AG09319 (cell line): ENCODE measurements around the gene SDHAF1.

ENCODE experiments used
- DNase-seq: peaks from one replicate; pipeline ENCODE4 v3.0.0-alpha.2; 2010; ENCODE audit warnings: low read depth; ENCODE audit errors: extremely low read depth
- TF ChIP-seq, protein P1 (sequence below): IDR thresholded peaks from 2 replicates; pipeline ENCODE4 v1.5.1; 2011; ENCODE audit warnings: low read depth, mild to moderate bottlenecking, inconsistent platforms, low read length, moderate library complexity

Gene SDHAF1

DNA sequence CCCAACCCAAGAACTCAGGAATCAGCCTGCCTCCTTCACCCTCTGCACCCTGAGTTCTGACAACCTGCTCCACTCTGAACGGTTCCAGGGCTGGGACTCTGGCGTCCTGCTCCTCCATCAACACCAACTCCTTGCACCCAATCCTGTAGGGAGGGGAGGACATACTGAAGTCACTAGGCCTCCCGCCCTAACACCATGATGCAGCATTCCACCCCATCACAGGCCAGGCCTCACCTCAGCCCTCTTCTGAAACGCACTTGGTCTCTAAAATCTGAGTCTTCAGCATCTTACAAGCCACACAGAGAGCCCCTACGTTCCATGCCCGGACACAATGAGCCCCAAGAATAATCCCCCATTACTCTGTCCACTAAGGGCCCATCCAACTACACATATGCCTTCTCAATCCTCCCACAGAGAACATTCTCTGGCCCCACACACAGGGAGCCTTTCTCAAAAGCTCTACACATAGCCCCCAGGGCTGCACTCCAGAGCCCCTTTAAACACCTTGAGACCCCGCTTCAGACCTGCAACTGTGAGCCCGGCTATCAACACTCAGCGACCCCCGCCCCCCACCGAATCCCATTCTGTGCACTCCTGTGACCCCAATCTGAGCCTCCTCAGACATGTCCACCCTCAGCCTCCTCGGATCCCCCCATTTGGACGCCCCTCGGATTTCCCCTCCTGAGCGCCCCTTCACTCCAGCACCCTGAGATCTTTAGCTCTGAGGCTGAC, 18.5 kb downstream of the SDHAF1 start:
- DNase-seq = no peak
- TF ChIP-seq, protein P1, sequence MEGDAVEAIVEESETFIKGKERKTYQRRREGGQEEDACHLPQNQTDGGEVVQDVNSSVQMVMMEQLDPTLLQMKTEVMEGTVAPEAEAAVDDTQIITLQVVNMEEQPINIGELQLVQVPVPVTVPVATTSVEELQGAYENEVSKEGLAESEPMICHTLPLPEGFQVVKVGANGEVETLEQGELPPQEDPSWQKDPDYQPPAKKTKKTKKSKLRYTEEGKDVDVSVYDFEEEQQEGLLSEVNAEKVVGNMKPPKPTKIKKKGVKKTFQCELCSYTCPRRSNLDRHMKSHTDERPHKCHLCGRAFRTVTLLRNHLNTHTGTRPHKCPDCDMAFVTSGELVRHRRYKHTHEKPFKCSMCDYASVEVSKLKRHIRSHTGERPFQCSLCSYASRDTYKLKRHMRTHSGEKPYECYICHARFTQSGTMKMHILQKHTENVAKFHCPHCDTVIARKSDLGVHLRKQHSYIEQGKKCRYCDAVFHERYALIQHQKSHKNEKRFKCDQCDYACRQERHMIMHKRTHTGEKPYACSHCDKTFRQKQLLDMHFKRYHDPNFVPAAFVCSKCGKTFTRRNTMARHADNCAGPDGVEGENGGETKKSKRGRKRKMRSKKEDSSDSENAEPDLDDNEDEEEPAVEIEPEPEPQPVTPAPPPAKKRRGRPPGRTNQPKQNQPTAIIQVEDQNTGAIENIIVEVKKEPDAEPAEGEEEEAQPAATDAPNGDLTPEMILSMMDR = no peak

DNA sequence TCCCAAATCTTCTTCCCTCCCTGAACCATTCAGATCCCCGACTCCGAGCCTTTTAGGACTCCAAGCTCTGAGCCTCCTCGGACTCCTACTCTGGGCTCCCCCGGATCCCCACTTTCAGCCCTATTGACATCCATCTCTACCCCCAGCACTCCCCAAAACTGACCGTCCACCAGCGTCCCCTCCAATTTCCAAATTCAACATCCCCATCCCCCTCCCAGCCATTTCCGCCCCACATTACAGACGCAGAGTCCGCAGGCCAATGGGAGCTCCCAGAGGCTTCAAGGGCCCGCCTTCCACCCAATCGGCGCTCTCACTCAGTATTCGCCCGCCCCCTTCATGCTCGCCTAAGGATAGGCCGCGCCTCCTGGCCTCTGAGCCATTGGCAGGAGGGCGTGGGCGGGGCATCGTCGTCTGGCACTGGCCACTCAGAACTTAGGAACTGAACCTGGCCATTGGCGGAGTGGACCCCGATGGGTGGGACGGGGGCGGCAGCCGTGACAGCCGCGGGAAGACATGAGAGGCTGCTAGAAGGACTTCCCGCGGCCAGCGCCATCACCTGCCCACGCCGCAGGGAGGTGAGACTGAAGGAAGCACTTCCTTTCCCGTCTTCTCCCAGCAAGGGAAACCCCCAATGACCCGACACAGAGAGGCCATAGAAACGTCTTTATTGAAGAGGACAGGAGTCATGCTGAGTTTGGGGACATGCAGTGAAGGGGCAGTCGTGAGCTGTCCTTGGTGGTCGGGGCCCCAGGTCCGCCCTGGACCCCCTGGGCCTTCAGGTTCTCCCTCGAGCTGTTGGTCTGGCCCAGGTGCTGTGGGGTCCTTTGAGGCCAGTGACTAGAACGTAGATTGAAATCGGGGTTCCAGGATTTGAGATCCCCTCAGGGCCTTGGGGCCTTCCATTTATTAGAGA, 19.3 kb downstream of the SDHAF1 start, which contains the start of gene ALKBH6:
Gene ALKBH6, minus strand, starts transcription at position 202 of the 913 bp plus-strand sequence. CDS start 816 bp downstream, outside the sequence.
- TF ChIP-seq, protein P1 = no peak
- peak; percentile 94 for DNase-seq

DNA sequence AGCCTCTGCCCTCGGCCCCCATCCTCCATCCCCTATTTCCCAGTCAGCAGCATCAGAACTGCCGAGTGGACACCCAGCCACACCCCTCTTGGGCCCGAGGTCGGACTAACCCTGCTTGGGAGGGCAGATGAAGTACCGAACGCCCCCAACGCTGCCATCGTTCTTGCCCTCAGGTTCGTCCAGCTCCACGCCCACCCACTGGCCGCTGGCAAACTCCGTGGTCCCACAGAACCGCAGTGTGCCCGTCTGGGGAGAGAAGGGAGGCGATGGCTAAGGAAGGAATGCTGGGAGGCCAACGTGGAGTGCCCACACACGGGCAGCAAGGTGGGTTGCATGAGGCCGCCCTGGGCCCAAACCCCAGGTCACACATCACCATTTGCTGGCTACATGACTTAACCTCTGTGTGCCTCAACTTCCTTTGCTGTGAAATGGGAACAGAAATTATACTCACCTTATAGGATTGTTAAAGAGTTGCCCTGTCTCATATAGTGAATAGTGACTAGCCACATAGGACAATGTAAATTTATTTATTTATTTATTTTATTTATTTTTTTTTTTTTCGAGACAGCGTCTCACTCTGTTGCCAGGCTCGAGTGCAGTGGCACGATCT, 24.2 kb downstream of the SDHAF1 start:
- no peak for DNase-seq
- TF ChIP-seq, protein P1 = no peak

DNA sequence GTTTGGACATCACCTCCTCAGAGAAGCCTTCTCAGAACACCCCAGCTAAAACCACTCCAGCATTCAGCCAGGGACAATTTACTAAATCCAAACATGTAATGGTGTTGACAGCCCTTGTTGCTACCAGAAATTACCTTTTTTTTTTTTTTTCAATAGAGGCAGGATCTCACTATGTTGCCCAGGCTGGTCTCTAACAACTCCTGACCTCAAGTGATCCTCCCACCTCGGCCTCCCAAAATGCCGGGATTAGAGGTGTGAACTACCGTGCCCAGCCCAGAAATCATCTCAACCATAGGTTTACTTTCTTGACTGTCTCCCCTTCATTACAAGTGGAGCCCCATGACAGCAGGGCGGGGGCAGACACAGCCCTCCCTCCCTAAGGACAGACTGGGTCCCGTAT, 28.4 kb downstream of the SDHAF1 start:
- TF ChIP-seq, protein P1 = no peak
- no peak for DNase-seq

DNA sequence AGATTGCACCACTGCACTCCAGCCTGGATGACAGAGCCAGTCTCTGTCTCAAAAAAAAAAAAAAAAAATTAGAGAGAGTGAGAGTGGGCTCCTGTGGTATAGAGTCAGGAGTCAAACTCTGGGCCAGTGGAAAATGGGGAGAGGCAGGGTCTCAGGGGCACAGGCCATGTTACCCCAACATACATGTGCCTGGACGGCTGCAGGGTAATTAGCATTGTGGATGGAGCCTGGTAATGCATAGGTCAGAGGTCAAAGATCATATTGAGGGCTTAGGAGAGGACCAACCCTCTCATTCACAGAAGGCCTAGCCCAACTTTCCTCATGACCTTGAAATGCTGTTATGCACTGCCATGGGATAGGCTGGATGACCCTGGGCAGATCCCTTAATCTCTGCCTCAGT, 30.6 kb downstream of the SDHAF1 start:
- no peak for DNase-seq
- TF ChIP-seq, protein P1 = no peak

DNA sequence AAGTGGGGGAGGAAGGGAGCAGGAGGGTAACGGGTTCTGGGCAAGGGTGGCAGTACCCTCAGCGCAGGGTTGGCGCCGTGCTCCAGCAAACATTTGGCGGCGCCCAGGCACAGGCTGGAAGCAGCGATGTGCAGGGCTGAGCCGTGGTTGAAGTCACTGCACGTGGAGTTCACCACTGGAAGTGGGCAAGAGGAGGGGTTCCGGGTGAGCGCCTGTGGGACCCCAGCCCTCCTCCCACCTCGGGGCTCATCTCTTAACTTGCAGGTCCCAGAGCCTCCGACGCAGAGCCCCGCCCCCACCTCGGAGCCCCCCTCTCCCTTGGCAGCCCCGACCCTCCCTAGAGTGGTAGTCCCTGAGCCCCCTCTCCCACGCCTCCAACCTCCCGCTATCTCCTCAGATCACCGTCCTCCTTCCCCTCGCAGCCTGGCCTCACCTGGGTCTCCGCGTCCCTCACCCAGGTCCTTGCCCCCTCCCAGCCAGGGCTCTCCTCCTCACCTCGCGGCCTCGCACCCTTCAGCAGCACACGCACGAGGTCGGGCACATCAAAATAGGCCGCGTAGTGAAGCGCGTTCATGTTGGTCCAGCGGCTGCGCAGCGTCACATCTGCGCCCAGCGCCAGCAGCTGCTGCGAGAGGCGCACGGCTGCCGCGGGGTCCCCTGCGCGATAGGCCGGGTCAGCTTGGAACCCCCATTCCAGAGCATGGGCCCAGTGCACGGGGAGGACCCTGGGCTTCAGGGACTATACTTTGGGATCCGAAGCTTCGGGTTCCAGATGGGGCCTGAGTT, 31.3 kb downstream of the SDHAF1 start:
- no peak for DNase-seq
- TF ChIP-seq, protein P1 = no peak
